GM21528 (cell line): ENCODE data around the gene ANKRD66.
"Not testable (repeated sequence)": the region's sequence is repeated elsewhere in the genome, so short reads cannot be mapped to it uniquely, and the experiment has no call there.

Source experiments
- ATAC-seq: cut with Tn5 transposase; IDR thresholded peaks from one replicate; pipeline ENCODE4 v1.9.1; 2021; ENCODE audit warnings: mild to moderate bottlenecking, moderate library complexity; ENCODE audit not compliant: unreplicated experiment, low FRiP score

ANKRD66 gene

GRCh38 chr6:46751658-46752057 lies 4.9 kb downstream of the ANKRD66 start:
- no peak for ATAC-seq

GRCh38 chr6:46755865-46756264 lies 9.1 kb downstream of the ANKRD66 start:
- ATAC-seq = no peak

GRCh38 chr6:46756469-46757213 lies 9.9 kb downstream of the ANKRD66 start:
- no peak for ATAC-seq

DNA sequence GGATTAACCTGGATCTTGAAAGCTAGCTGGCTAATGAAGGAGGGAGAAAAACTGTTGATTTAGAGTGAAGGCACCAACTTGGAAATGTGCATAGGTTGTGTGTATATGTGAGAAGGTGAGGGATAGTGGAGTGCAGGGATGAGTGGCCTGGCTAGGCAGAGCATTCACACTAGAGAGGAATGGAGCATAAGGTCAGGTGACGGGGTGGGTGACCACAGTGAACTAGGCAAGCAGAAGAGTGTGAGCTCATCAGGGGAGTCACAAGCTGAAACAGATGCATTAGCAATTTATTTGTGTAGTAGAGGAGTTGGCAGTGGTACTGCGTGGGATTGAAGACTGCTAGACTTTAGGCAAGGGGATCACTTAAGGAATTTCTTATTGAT lies 10.5 kb downstream of the ANKRD66 start:
- no peak for ATAC-seq

DNA sequence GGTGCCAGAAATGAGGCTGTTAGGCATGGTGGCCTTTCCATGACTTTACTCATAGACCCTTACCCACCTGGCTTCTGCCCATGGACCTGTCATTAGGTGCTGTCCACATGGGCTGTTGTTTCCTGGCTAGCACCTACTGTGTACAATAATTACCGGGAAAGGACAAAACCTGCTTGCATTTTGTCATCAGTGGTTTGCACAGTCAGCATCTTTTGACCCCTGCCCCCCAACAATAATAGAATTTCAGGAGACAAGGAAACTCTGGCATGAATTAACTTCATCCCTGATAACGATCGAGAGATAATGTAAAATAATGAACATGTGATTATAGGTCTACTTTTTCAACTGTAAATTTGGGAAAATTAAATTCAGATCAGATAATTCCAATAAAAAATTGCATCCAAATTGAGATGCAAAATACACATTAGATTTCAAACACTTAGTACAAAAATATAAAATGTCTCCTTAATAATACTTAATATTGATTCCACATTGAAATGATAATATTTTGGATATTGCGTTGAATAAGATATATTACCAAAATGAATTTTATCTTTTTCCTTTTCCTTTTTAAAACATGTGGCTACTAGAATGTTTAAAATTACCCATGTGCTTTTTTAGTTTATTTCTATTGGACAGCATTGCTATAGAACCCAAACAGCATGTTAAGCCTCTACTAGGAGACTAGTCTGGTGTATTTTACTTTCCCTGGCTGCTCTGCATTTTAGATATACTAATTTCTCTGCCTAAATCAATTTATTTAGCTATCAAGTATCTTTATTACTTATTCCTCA lies 12.4 kb downstream of the ANKRD66 start:
- ATAC-seq = no peak

GRCh38 chr6:46760925-46761324 lies 14.2 kb downstream of the ANKRD66 start:
- ATAC-seq = no peak

GRCh38 chr6:46763466-46763865 lies 16.7 kb downstream of the ANKRD66 start:
- no peak for ATAC-seq

DNA sequence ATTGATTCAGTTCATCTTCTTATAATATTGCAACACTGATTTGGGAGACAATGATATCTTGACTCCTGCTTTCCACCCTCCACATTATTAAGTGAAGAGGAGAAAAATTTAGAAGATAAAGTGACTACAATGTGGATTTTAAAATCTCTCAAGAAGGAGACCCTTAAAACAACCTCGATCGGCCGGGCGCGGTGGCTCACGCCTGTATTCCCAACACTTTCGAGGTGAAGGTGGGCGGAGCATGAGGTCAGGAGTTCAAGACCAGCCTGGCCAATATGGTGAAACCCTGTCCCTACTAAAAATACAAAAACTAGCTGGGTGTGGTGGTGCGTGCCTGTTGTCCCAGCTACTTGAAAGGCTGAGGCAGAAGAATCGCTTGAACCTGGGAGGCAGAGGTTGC lies 17.5 kb downstream of the ANKRD66 start:
- ATAC-seq = not testable (repeated sequence)

DNA sequence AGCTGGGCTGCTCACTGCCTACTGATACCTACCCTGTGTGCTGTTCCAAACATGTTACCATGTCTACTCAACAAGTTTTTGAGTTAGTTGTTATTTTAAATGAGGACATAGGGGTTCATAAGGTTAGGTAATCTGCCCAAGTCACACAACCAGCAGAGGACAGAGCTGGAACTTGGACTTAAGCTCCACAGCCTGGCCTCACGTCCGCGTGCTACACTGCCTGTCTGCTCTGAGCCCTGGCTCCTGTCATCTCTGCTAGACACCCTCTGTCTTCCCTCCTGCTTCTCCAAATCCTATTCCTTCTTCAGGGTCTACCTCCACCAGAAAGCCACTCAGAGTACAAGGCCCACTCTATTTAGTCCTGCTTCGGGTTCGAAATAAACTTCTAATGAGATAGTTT lies 18.2 kb downstream of the ANKRD66 start:
- no peak for ATAC-seq

DNA sequence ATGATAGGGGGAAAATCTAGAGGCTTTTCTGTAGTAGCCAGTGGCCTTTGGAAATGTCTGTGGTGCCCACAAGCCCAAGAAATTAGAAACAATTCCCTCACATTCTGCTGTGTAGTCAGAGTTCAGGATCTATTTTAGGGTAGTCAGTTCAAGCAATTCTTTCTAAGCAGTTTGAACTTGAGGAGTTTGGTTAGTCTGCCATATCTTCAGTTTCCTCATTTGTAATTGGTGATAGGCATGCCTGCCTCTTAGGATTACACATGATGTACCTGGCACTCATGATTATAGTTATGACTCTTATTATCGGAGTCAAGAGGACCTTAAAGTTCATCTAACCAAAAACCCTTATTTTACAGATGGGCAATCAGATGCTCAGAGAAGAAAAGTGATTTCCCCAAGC lies 25.3 kb downstream of the ANKRD66 start:
- no peak for ATAC-seq

GRCh38 chr6:46772762-46773161 lies 26.0 kb downstream of the ANKRD66 start:
- no peak for ATAC-seq

GRCh38 chr6:46773201-46773855 lies 26.6 kb downstream of the ANKRD66 start:
- no peak for ATAC-seq

- not testable (repeated sequence) for ATAC-seq
Observed at GRCh38 chr6:46774736-46775135, 28.0 kb downstream of the ANKRD66 start.

GRCh38 chr6:46776070-46776712 lies 29.5 kb downstream of the ANKRD66 start:
- no peak for ATAC-seq

GRCh38 chr6:46777476-46778346 lies 31.0 kb downstream of the ANKRD66 start:
- ATAC-seq = no peak

DNA sequence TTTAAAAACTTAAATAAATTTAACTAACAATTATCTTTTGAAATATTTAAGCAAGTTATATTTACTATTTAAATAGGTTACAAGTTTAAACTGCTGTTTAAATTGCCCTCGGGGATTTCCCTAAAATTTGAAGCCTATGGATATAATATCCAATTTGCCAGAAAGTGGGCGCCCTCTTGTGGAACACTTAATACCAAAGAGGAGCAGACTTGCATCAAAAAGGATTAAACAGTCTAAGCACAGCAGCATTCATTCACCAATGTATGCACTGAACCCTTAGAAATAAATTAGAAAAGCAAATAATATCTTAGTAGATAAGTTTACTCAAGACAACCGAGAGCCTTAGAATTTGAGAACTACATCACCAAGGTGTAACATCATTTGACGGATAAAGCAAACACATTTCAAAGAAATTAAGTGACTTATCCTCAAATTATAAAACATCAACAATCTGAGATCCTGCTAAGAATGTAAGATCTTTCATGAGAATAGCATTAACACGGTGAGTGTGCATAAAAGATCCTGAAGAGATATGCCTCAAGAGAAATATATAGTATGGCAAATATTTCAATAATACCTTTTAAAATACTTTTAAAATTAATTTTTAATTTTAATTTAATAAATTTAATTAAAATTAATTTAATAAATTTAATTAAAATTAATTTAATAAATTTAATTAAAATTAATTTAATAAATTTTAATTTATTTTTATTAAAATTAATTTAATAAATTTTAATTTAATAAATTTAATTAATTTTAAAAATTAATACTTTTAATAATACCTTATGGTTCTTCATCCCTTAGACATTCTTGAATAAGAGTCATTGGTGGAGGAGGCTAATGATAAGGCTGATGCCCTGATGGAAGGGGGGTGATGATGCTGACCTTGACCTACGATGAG lies 35.0 kb downstream of the ANKRD66 start:
- ATAC-seq = no peak

GRCh38 chr6:46784535-46784934 lies 37.8 kb downstream of the ANKRD66 start:
- ATAC-seq = no peak

- no peak for ATAC-seq
Observed at GRCh38 chr6:46787871-46788540, 41.3 kb downstream of the ANKRD66 start.
